Measurements from ENCODE around the gene KLHDC7B.

KLHDC7B gene

GRCh38 chr22:50577987-50578775 is 32.5 kb downstream of the KLHDC7B start, which contains the start of gene CPT1B:
CPT1B (minus strand) TSS chr22:50578427; CDS start chr22:50577915, 512 bp downstream.
- Mint-ChIP-seq H3K27ac (no peak within 1 kb of the TSS), H3K36me3 (ENCODE audit: low read depth) (peaks cover 79% of the 10 kb centered on the region), H3K9me3 (no peaks in the 10 kb centered on the region), H3K4me1 (ENCODE audit: low read depth) (peaks cover 22% of the 10 kb centered on the region), H3K27me3 (no peaks in the 10 kb centered on the region), H3K4me3 (no peak within 1 kb of the TSS)
- no peak for DNase-seq

- Mint-ChIP-seq H3K27me3 (no peaks in the 10 kb centered on the region), H3K4me1 (ENCODE audit: low read depth) (peaks cover 28% of the 10 kb centered on the region), H3K9me3 (no peaks in the 10 kb centered on the region), H3K27ac (no peak overlapping the region), H3K36me3 (ENCODE audit: low read depth) (peaks cover 79% of the 10 kb centered on the region), H3K4me3 (no peak overlapping the region)
- DNase-seq = no peak
Observed at GRCh38 chr22:50578776-50579310, 33.1 kb downstream of the KLHDC7B start.

GRCh38 chr22:50579752-50580151 is 34.1 kb downstream of the KLHDC7B start:
- H3K36me3 Mint-ChIP-seq (ENCODE audit: low read depth) = peaks cover 72% of the 10 kb centered on the region
- H3K4me3 Mint-ChIP-seq = no peak overlapping the region
- no peaks in the 10 kb centered on the region for H3K9me3 Mint-ChIP-seq
- peaks cover 30% of the 10 kb centered on the region for H3K4me1 Mint-ChIP-seq (ENCODE audit: low read depth)
- H3K27me3 Mint-ChIP-seq = no peaks in the 10 kb centered on the region
- no peak overlapping the region for H3K27ac Mint-ChIP-seq
- no peak for DNase-seq

- Mint-ChIP-seq H3K27ac (peak overlapping the region; percentile 89), H3K36me3 (ENCODE audit: low read depth) (peaks cover 59% of the 10 kb centered on the region), H3K9me3 (no peaks in the 10 kb centered on the region), H3K4me1 (ENCODE audit: low read depth) (peaks cover 30% of the 10 kb centered on the region), H3K4me3 (peak overlapping the region; percentile 94), H3K27me3 (no peaks in the 10 kb centered on the region)
- DNase-seq = no peak
Observed at GRCh38 chr22:50581031-50581949, 35.6 kb downstream of the KLHDC7B start.

GRCh38 chr22:50581950-50582492 is 36.3 kb downstream of the KLHDC7B start:
- peak overlapping the region; percentile 94 for H3K4me3 Mint-ChIP-seq
- peaks cover 30% of the 10 kb centered on the region for H3K4me1 Mint-ChIP-seq (ENCODE audit: low read depth)
- no peaks in the 10 kb centered on the region for H3K9me3 Mint-ChIP-seq
- H3K36me3 Mint-ChIP-seq (ENCODE audit: low read depth) = peaks cover 52% of the 10 kb centered on the region
- H3K27me3 Mint-ChIP-seq = no peaks in the 10 kb centered on the region
- H3K27ac Mint-ChIP-seq = peak overlapping the region; percentile 94
- DNase-seq = no peak

- H3K27ac Mint-ChIP-seq = peak within 1 kb of the TSS; percentile 95
- no peaks in the 10 kb centered on the region for H3K9me3 Mint-ChIP-seq
- H3K36me3 Mint-ChIP-seq (ENCODE audit: low read depth) = peaks cover 46% of the 10 kb centered on the region
- no peaks in the 10 kb centered on the region for H3K27me3 Mint-ChIP-seq
- peak within 1 kb of the TSS; percentile 94 for H3K4me3 Mint-ChIP-seq
- peak; percentile 98 for DNase-seq
- peaks cover 26% of the 10 kb centered on the region for H3K4me1 Mint-ChIP-seq (ENCODE audit: low read depth)
Observed at GRCh38 chr22:50582493-50583293, 37.0 kb downstream of the KLHDC7B start, which contains the start of gene CHKB. CHKB (minus strand) TSS chr22:50582849; CDS start chr22:50582781, 68 bp downstream.

GRCh38 chr22:50583294-50583861 is 37.7 kb downstream of the KLHDC7B start:
- Mint-ChIP-seq H3K4me3 (peak overlapping the region; percentile 94), H3K4me1 (ENCODE audit: low read depth) (peaks cover 26% of the 10 kb centered on the region), H3K9me3 (no peaks in the 10 kb centered on the region), H3K27me3 (no peaks in the 10 kb centered on the region), H3K36me3 (ENCODE audit: low read depth) (peaks cover 45% of the 10 kb centered on the region), H3K27ac (peak overlapping the region; percentile 95)
- DNase-seq = no peak

GRCh38 chr22:50584106-50585096 is 38.7 kb downstream of the KLHDC7B start:
- Mint-ChIP-seq H3K27ac (peak overlapping the region; percentile 95), H3K4me3 (peak overlapping the region; percentile 94), H3K36me3 (ENCODE audit: low read depth) (peaks cover 34% of the 10 kb centered on the region), H3K4me1 (ENCODE audit: low read depth) (peaks cover 26% of the 10 kb centered on the region), H3K9me3 (no peaks in the 10 kb centered on the region), H3K27me3 (no peaks in the 10 kb centered on the region)
- no peak for DNase-seq

GRCh38 chr22:50585238-50585637 is 39.5 kb downstream of the KLHDC7B start:
- Mint-ChIP-seq H3K9me3 (no peaks in the 10 kb centered on the region), H3K27ac (no peak overlapping the region), H3K4me3 (no peak overlapping the region), H3K27me3 (no peaks in the 10 kb centered on the region), H3K36me3 (ENCODE audit: low read depth) (peaks cover 26% of the 10 kb centered on the region), H3K4me1 (ENCODE audit: low read depth) (peaks cover 21% of the 10 kb centered on the region)
- DNase-seq = no peak

GRCh38 chr22:50585781-50586180 is 40.1 kb downstream of the KLHDC7B start:
- Mint-ChIP-seq H3K36me3 (ENCODE audit: low read depth) (peaks cover 21% of the 10 kb centered on the region), H3K9me3 (no peaks in the 10 kb centered on the region), H3K27me3 (no peaks in the 10 kb centered on the region), H3K4me3 (no peak overlapping the region), H3K27ac (no peak overlapping the region), H3K4me1 (ENCODE audit: low read depth) (peaks cover 17% of the 10 kb centered on the region)
- DNase-seq = no peak

- Mint-ChIP-seq H3K4me3 (no peak overlapping the region), H3K27ac (no peak overlapping the region), H3K9me3 (no peaks in the 10 kb centered on the region), H3K27me3 (no peaks in the 10 kb centered on the region), H3K36me3 (ENCODE audit: low read depth) (peaks cover 16% of the 10 kb centered on the region), H3K4me1 (ENCODE audit: low read depth) (peaks cover 11% of the 10 kb centered on the region)
- no peak for DNase-seq
Observed at GRCh38 chr22:50586416-50586815, 40.7 kb downstream of the KLHDC7B start.

GRCh38 chr22:50587407-50587806 is 41.7 kb downstream of the KLHDC7B start:
- Mint-ChIP-seq H3K27ac (no peak overlapping the region), H3K36me3 (ENCODE audit: low read depth) (peaks cover 8% of the 10 kb centered on the region), H3K9me3 (no peaks in the 10 kb centered on the region), H3K27me3 (no peaks in the 10 kb centered on the region), H3K4me3 (no peak overlapping the region), H3K4me1 (ENCODE audit: low read depth) (peaks cover 7% of the 10 kb centered on the region)
- no peak for DNase-seq
